HFF-Myc (cell line): ENCODE data around the gene ZNF554.

Experiments used
- DNase-seq: peaks from one replicate; pipeline ENCODE4 v3.0.0-alpha.2; 2011; ENCODE audit warnings: low read depth; ENCODE audit errors: extremely low read depth
- H3K4me3 ChIP-seq: replicated peaks from 2 replicates; pipeline ENCODE4 v1.5.1; 2011; ENCODE audit warnings: low read depth, mild to moderate bottlenecking, control low read depth, low read length
- CTCF ChIP-seq: IDR thresholded peaks from 2 replicates; pipeline ENCODE4 v1.5.1; 2012; ENCODE audit warnings: mild to moderate bottlenecking, low read depth, low read length, control low read depth; ENCODE audit errors: missing control alignments

ZNF554 gene

GRCh38 chr19:2775556-2776430 is 43.9 kb upstream of the ZNF554 start:
- DNase-seq = no peak
- H3K4me3 ChIP-seq = no peak overlapping the region

GRCh38 chr19:2777952-2778683 is 41.5 kb upstream of the ZNF554 start:
- DNase-seq = no peak
- no peak overlapping the region for H3K4me3 ChIP-seq
- no peak for TF ChIP-seq CTCF

More at GRCh38 chr19:2775556-2776430, 43.9 kb upstream of the ZNF554 start:
- TF ChIP-seq CTCF = no peak

- H3K4me3 ChIP-seq = no peak overlapping the region
- no peak for DNase-seq
- TF ChIP-seq CTCF = no peak
Measured at GRCh38 chr19:2779121-2779740, 40.4 kb upstream of the ZNF554 start.

- TF ChIP-seq CTCF = no peak
- peak overlapping the region; percentile 92 for H3K4me3 ChIP-seq
- DNase-seq = no peak
Measured at GRCh38 chr19:2780284-2780683, 39.4 kb upstream of the ZNF554 start.

GRCh38 chr19:2782329-2782935 is 37.2 kb upstream of the ZNF554 start:
- no peak for DNase-seq
- TF ChIP-seq CTCF = no peak
- peak overlapping the region; percentile 92 for H3K4me3 ChIP-seq

- H3K4me3 ChIP-seq = peak within 1 kb of the TSS; percentile 92
- peak; percentile 97 for DNase-seq
- TF ChIP-seq CTCF = peak; percentile 18
Measured at GRCh38 chr19:2782936-2783780, 36.5 kb upstream of the ZNF554 start, which contains the start of gene SGTA. Gene SGTA (minus strand): TSS chr19:2783273. CDS start chr19:2769068, 14,205 bp downstream.
